ENCODE results near the gene ABCA13.
"Not testable (repeated sequence)": the region's sequence is repeated elsewhere in the genome, so short reads cannot be mapped to it uniquely, and the experiment has no call there.

ABCA13 gene

DNA sequence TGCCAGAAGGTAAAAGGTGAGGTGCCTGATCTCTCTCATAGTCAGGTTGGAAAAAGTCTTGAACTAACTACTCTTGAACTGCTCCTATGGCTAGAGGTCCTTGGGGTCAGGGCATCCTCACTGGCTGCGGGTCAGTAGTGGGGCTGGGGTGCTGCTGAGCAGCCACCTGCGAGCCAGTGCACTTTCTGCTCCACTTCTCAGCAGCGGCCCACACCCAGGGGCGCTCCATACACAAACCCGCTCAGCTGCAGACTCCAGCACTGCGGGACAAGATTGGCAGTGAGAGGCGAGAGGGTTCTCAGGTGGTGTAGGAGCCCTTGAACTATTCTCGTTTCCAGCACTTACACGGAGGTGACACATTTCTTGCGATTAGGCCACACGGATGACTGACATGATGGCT, 6.0 kb downstream of the ABCA13 start:
- DNase-seq: no peak

DNA sequence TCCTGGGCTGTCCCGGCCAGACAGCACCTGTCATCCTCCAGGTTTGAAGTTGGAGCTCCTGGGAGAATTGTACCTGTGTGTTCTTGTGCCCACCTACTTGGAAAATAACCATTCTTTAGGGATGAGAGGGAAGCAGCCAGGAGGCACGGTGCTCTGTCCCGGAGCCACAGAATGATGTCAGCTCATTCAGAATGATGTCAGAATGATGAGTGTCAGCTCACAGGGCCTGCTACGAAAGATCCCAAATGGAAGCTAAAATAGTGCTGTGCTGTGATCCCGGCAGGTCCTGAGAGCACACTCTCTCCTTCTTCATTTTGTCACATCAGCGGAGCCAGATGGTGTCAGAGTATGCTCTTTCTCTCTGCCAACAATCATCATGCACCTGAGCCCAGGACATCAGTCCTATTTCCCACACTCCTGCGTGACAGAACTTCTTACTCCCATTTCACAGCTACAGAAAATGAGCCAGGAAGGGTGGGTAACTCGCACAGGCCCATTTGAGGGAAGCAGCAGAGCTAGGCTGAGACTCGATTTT, 8.3 kb downstream of the ABCA13 start:
- no peak for DNase-seq

DNA sequence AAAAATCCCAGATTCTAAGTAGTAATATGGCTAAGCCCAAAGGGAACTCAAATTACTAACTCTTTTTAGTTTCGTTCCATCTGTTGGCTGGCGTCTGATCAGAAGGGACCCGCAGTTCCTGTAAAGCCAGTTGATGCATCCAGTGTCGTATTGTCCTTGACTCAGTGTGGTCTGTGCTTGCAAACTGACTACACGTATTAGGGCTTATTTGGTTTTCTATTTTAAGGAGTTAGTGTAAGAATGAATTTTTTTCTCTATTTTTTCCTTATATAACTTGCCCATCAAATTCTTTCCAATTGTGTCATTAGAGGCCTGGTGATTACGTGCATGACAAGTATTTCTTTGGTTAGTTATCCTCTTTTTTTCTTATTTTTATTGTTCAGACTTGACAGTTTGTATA, 9.7 kb downstream of the ABCA13 start:
- DNase-seq: no peak

DNA sequence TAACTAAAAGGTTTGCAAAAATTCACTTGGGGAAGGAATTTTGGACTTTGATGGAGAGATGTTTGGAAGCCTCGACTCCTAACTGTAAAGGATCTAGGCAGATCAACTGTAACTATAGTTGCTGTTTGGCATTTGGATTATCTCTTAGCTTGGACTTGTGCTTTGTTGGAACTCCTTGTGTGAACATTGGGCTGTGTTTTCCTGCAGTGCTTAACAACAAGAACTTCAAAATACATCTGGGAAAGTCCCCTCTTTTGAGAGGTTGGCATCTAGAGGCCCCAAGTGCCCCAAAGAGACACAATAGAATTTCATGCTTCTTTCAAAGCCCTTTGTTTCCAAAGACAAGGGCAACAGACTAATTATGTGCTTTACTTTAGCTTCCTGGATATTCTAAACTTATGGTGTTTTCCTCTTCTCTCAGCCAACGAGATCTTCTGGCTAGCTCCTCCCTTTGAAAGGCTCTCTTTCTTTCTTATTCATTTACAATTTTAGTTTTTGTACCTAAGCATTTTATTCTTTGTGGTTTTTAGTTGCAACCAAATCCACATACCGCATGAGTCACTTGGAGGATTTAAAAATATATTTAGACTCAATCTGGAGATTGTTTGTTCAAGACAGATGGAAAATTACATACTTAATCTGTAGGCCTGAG, 11.6 kb downstream of the ABCA13 start:
- no peak for DNase-seq

DNA sequence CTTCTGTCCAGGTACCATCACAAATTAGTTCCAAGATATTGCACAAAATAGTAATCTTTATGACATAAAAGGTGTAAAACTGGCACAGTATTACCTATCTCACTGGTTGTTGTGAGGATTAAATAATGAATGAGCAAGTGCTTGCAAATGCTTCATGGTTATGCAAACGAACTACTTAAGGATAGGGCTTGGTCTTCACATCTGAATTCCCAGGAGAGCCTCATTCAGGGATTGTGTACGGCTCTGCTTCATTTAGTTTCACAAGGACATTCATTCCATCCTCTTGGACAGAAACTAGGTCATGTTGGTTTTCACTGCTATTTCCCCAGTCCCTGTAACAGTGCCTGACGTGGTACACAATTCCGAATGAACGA, 12.1 kb downstream of the ABCA13 start:
- DNase-seq: no peak

DNA sequence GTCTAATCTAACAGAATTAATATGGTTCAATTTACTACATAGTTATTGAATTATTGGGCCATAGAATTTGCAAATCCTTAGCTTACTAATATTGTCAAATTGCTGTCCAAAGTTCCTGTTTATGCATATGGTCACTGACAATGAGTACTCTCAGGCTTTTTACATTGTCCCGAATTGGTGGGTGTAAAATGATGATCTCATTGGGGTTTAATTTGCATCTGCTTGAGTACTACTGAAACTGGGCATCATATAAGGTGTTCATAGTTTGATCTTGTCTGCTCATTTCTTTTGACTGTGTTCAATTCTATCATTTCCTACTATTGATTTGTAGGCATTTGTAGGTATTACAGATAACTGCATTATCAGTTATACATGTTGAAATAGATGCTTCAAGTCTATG, 12.7 kb downstream of the ABCA13 start:
- DNase-seq: no peak

DNA sequence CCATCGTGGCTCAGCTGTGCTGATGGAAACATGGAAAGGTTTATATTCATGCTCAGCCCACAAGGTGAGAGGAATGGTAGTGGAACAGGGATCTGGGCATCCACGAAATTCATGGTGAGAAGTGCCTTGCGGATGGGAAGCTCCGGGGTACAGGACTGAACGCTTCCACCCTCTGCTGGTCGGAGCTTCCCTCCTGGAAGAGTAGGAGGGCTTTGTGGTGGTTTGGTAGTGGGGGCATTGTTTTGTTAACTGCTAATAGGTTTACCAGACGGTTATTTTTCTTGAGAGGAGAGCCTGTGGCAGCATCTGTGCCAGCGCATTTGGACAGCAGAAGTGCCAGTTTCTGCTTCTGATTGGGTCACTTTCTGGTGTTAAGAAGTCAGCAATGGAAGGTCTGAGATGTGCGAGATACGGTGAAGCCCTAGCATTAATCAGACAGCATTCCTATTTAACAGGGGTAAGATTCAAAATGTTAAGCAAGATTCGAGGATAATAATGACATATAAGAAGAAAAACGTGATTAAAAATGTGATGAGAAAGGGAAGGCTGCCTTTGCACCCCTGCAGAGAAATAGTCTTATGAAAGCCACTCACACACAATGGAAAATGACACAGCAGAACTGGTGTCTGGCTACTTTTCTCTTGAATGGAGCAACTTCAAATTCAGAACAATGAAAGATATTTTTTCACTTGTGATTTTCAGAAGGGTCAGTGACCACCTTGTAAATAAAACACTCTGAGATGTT, 17.7 kb downstream of the ABCA13 start:
- no peak for DNase-seq

DNA sequence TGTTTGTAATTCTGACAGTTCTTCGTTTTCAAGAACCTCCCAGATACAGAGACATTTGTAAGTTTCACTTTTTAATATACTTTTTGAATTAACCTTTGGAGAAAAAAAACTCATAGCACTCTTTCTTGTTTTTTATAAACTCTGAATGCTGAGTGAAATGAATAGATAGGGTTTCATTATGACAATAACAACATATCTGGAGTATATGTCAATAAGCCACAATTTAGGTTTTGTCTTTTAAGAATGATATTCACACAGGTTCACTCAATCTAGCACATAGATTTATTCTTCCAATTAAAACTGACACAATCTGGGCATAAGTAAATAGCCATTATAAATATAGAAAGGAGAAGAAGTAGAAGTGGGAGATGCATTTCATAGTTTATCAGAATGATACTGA, 21.7 kb downstream of the ABCA13 start:
- no peak for DNase-seq

DNA sequence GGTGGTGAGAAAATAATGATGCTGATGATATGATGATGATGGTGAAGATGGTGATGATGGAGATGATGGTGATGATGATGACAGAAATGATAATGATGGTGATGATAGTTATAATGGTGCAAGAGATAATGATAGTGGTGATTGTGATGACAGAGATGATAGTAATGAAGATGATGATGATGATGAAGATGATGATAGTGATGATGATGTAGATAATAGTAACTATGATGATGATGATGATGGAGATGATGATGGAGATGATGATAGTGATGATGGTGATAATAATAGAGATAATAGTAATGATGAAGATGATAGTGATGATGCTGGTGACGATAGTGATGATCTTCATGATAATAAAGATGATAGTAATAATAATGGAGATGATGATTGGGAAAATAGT, 22.2 kb downstream of the ABCA13 start:
- DNase-seq: no peak

DNA sequence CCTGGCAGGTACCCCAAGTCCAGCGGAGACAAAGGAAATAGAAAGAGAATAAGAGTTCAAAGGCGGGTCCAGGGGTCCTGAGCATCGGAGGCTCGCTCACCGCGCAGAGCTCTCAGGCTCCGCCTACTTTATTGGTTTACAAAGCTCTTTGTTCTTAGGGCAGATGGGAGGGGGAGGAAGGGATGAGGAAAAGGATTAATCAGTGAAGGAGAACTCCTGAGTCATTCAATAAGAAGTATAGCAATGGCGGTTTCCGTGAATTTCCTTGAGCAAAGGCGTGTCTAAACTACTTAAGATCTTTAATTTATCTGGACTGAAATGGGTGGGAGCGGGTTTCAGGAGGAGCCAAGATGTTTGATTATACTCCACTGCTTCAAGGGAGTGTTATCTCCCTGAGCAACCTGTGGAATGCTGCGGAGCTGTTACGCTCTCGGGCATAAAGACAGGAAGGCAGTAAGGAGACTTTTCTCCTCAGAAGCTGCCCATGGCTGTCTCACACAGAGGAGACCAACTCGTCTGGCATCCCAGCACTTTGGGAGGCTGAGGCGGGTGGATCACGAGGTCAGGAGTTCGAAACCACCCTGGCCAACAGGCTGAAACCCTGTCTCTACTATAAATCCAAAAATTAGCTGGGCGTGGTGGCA, 29.8 kb downstream of the ABCA13 start:
- not testable (repeated sequence) for DNase-seq

DNA sequence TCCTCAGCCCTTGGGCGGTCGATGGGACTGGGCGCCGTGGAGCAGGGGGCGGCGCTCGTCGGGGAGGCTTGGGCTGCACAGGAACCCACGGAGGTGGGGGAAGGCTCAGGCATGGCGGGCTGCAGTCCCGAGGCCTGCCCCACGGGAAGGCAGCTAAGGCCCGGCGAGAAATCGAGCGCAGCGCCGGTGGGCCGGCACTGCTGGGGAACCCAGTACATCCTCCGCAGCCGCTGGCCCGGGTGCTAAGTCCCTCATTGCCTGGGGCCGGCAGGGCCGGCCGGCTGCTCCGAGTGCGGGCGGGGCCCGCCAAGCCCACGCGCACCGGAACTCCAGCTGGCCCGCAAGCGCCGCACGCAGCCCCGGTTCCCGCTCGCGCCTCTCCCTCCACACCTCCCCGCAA, 31.7 kb downstream of the ABCA13 start:
- not testable (repeated sequence) for DNase-seq

DNA sequence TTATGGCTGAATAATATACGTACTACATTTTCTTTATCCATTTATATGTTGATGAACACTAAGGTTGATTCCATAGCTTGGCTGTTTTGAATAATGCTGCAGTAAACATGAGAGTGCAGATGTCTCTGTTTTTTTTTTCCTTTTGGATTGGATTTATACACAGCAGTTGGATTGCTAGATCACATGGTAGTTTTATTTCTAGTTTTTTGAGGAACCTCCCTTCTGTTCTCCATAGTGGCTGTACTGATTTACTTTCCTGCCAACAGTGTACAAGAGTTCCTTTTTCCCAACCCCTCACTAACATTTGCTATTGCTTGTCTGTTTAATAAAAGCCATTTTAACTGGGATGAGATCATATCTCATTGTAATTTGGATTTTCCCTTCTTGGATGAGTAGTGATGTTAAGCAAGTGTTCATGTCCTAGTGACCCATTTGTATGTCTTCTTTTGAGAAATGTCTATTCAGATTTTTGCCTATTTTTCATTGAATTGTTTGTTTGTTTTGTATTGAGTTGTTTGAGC, 36.0 kb downstream of the ABCA13 start:
- no peak for DNase-seq

DNA sequence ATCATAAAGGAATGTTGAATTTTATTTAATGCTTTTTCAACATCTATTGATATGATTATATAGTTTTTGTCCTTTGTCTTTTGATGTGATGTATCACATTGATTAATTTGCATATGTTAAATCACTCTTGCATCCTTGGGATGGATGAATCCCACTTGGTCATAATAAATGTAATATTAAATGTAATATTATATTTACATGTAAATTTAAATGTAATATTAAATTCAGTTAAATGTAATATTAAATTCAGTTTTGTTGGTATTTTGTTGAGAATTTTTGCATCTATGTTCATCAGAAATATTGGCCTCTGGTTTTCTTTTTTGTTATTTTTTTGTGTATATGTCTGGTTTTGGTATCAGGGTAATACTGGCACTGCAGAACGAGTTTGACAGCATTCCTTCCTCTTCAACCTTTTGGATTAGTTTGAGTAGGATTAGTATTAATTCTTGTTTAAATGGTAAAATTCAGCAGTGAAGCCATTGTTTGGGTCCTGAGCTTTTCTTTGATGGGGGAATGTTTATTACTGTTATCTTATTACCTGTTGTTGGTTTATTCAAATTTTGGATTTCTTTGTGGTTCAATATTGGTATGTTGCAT, 37.8 kb downstream of the ABCA13 start:
- DNase-seq: no peak

DNA sequence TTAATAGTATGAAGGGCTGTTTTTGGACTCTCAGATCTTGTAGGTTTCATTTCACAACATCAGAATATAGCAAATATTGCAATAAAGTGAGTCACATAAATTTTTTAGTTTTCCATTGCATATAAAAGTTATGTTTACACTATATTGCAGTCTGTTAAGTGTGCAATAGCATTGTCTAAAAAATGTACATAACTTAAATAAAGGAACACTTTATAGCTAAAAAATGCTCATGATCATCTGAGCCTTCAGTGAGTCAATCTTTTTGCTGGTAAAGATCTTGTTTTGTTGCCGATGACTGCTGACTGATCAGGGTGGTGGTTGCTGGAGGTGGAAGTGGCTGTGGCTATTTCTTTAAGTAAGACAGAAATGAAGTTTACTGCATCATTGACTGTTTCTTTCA, 42.0 kb downstream of the ABCA13 start:
- DNase-seq: no peak

DNA sequence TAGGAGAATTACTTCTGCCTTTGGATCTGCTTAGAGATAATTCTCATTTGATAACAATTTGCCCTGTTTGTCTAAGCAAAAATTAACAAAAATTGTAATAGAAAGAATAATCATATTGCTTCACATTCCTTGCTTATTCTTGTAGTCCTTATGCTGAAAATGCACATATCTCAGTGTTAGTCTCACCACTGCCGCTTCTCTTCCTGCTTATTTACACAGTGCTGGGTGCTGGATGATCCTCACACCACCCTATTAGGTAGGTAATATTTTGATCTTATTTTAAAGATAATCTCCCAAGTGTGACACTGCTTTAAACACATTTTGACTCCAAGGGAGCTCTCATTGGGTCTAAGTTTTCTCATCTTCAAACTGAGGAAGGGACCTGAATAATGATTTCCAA, 46.0 kb downstream of the ABCA13 start:
- DNase-seq: no peak

DNA sequence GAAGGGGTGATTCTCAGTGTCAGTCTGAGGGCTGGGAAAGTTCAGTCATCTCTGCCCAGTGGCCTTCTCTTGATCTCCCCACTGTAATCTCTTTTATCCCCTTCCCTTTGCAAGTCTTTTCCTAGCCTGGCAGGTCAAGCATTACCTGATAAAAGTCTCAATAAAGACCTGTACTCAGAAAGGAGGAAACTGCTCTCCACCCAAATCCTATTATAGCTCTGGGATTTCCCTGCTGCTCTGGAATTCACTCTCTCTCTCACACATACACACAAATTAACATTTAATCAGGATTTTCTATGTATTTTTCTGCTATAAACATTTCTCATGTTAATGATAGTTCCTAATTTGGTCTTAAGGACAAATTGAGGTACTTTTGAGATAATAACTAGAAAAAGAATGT, 46.5 kb downstream of the ABCA13 start:
- no peak for DNase-seq

DNA sequence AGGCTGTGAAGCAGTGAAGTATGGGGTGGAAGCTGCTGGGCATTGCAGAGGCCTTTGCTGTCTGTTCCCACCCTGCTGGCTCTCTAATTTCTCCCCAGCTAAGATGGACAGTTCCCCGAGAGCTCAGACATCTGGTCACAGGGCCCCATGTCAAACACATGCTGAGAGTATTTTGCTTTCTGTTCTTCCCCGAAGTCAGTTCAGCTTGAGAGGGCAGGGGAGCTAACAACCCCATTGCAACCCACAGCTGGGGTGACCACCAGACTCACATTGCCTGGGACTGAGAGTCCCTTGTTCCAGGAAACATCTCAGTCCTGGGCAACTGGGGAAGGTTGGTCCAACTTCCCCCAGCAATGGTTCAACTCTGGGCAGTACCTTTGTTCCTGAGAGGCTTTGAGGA, 52.8 kb downstream of the ABCA13 start:
- DNase-seq: no peak

DNA sequence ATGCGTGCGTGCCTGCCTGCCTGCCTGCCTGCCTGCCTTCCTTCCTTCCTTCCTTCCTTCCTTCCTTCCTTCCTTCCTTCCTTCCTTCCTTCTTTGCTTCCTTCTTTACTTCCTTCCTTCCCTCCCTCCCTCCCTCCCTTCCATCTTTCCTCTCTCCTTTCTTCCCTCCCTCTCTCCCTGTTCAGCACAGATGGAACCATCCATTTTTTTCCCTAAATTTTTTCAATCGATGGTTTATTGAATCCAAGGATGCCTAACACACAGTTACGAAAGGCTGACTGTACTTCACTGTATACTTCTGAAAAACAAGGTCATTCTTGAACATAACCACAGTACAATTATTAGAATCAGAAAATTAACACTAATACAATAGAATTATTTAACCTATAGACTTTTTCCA, 53.8 kb downstream of the ABCA13 start:
- DNase-seq: no peak

DNA sequence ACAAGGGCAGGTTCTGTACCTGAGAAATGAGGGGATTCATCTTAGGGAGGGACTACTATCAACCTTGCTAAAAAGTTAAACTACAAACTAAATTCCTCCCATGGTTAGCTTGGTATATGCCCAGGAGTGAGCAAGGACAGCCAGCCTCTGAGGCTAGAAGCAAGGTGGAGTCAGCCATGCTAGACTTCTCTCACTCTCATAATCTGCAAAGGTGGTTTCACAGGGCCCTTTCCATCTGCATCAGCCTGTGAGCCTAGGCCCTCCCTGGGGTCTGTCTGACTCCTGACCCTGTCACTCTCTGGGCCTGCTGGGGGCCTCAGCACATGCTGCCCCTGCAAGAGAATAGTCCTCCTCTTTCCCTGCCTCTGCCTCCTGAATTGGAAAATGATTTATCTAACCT, 66.1 kb downstream of the ABCA13 start:
- no peak for DNase-seq

DNA sequence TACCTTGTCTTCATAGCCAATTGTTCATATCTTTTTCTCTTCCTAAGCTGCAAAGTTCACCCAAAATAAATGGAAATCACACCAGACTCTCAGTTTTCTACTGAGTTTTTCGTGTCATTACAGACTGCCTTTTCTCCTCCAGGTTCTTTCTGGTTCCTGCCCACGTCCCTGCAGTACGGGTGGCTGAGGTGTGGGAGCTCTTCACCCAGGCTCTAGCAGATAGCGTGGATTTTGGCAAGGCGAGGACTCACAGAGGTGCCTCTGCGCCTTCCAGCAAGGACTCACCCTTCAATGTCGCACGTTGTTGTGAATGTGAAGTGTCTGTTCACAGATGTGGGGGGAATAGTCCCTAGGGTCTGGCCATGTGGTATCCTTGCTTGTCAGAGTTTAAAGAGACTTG, 71.6 kb downstream of the ABCA13 start:
- no peak for DNase-seq

DNA sequence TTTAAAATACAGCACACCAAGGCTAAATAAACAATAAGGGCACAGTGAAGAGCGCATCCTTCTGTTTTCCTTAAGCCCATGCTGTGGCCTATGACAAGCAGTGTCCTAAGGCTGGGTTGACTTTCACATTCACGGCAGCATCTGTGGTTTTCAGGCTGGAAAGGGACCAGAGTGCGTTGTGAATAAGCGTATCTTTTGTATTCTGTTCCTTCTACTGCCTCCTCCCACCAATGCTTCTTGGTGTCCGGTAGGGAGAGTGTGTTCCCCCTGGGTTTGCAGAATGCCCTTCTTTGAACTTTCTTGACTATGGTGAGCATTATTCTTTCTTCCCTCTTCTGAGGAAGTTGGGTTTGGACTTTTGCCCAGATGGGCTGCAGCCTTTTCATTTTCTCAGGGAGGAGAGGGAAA, 73.6 kb downstream of the ABCA13 start:
- DNase-seq: no peak

DNA sequence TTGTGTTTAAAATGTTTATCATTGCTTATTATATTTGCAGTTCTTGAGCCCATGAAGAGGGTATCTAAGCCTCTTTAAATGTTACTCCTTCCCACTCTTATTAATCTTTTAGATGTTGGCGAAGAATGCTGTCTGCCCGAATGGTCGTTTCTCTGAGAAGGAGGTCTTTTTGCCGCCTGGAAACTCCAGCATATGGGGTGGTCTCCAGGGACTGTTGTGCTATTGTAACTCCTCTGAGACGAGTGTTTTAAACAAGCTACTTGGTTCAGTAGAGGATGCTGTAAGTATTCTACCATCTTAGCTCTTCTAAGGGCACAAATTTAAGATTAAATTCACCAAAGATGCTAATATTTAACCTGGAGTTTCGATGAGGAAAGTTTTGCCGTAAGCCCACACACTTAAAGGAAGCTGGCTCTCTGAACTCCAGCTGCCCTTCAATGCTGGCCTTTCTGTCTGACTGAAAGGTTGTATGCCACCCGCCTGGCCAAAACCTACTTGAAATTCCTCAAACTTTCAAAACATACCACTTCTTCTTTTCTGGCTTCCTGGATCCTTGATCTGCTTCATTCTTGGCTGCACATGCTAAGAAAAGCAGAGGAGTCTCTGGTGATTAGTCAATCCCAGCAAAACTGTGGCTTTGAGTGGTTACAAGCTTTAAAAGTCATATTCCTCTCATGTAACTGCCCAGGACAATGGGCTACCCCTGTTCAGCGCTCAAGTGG, 74.7 kb downstream of the ABCA13 start:
- DNase-seq: no peak

DNA sequence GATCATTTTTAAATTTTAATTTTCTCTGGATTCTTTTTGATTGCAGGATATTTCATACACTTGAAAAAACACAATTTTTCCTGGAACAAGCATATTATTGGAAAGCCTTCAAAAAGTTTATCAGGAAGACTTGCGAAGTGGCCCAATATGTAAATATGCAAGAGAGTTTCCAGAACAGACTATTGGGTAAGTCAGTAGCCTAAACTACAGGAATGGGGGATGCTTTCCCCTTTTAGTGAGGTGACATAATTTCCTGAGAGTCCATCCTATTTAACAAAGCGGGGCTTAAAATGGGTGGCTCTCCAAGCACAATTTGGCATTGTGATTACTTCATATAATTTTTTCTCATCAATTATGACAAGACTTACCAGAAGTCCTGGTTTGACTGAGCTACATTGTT, 77.9 kb downstream of the ABCA13 start:
- DNase-seq: no peak
